ENCODE measurements around the gene FBXW4. TPM values are rescaled to one million over a fixed set of nuclear protein-coding genes. Genes with fewer than 3 reads are reported as not detected.

FBXW4 gene
- total and polyA plus RNA-seq, 2 of the 8 experiments (the other 6 are each of a cell fraction or from before 2014, with no cell fraction given): 29.0 to 32.8 TPM

GRCh38 chr10:101618871-101619270, 76.1 kb downstream of the FBXW4 start:
- no peaks in the 10 kb centered on the region for H3K79me1 ChIP-seq (ENCODE audit: low read depth, low read length)
- ChIA-PET POLR2A (ENCODE audit: partially characterized antibody) (interaction anchor here (2.0 kb wide), 1 partner anchor 25 kb away, joined by 7 read pairs; no protein-coding TSS in a partner anchor), CTCF (ENCODE audit: partially characterized antibody) (interaction anchor here (1.3 to 10.9 kb wide), 6 partner anchors 10 to 131 kb away, joined by 3 to 131 read pairs (median 5); no protein-coding TSS in a partner anchor)
- FAIRE-seq: no peak
- WGBS, 2 experiments (ENCODE audit: extremely low coverage in 1 of 2, insufficient coverage in 1 of 2, insufficient read length in 1 of 2, insufficient replicate concordance in 2 of 2, low coverage in 1 of 2, low lambda C conversion rate in 2 of 2, missing lambda C conversion rate in 1 of 2): 90% methylated on average over 2 of the region's 2 CpGs; no CpG with 5 or more reads in 1 of the 2 experiments
- no peak overlapping the region for H4K91ac ChIP-seq (replicated peaks; ENCODE audit: insufficient read length, low read length)
- H3K23ac ChIP-seq (ENCODE audit: insufficient read length): no peak overlapping the region
- no peak overlapping the region for H3K18ac ChIP-seq (ENCODE audit: extremely low read depth, low read length)
- no peak overlapping the region for H2BK12ac ChIP-seq (ENCODE audit: low read depth, low read length)
- H3K4me2 ChIP-seq (ENCODE audit: insufficient read depth in 1 of 2, low read depth in 2 of 2, low read length in 2 of 2): no peak overlapping the region
- H3K23me2 ChIP-seq (ENCODE audit: low read depth, low read length): no peaks in the 10 kb centered on the region
- H3K27me3 ChIP-seq (replicated peaks in 1 of 4; ENCODE audit: control insufficient read depth in 3 of 4, extremely low read depth in 1 of 4, insufficient read depth in 3 of 4, low read length in 3 of 4): no peaks in the 10 kb centered on the region
- H3K27ac ChIP-seq (ENCODE audit: low read depth, low read length): no peak overlapping the region
- no peak overlapping the region for H2BK120ac ChIP-seq (replicated peaks; ENCODE audit: low read depth, low read length)
- H2BK5ac ChIP-seq (ENCODE audit: low read depth, low read length): no peak overlapping the region
- H2AFZ ChIP-seq (ENCODE audit: low read length): no peak overlapping the region
- H2BK15ac ChIP-seq (ENCODE audit: low read length): no peak overlapping the region
- H3K14ac ChIP-seq (ENCODE audit: insufficient read length): no peak overlapping the region
- H3K4ac ChIP-seq (replicated peaks; ENCODE audit: insufficient read length, low read depth, low read length): no peak overlapping the region
- no peak overlapping the region for H3K56ac ChIP-seq (replicated peaks; ENCODE audit: insufficient read length, low read depth, low read length)
- H2BK20ac ChIP-seq (ENCODE audit: low read length): no peak overlapping the region
- H4K20me1 ChIP-seq (replicated peaks in 1 of 2; ENCODE audit: control insufficient read depth in 1 of 2, insufficient read depth in 2 of 2, low read length in 2 of 2): peaks cover 0 to 1% of the 10 kb centered on the region in 2 experiments
- peaks cover 0 to 9% (median 1%) of the 10 kb centered on the region in 4 experiments; a peak in 2 of 8 replicates for H3K36me3 ChIP-seq (ENCODE audit: control insufficient read depth in 2 of 4, insufficient read depth in 4 of 4, low read length in 3 of 4)
- H2AK5ac ChIP-seq (ENCODE audit: low read depth, low read length): no peak overlapping the region
- TF ChIP-seq CTCF (IDR thresholded peaks at IDR 0.05; ENCODE audit: control extremely low read depth in 1 of 3, insufficient read depth in 1 of 3, low read depth in 1 of 3, low read length in 3 of 3) (no peak), RFX5 (IDR thresholded peaks at IDR 0.05; ENCODE audit: borderline replicate concordance, low read depth, low read length) (no peak), CHD2 (IDR thresholded peaks at IDR 0.05; ENCODE audit: low read length) (no peak), ATF2 (IDR thresholded peaks at IDR 0.05; ENCODE audit: low read length) (no peak), SAP30 (IDR thresholded peaks at IDR 0.05; ENCODE audit: insufficient read depth, insufficient replicate concordance, low read length) (no peak), CTBP2 (IDR thresholded peaks at IDR 0.05; ENCODE audit: borderline replicate concordance, insufficient read depth, insufficient read length, low read length) (no peak)
- peaks cover 5 to 14% (median 12%) of the 10 kb centered on the region in 4 experiments for H3K4me1 ChIP-seq (replicated peaks in 1 of 4; ENCODE audit: control insufficient read depth in 3 of 4, insufficient read depth in 4 of 4, low read length in 3 of 4)
- H3K79me2 ChIP-seq (ENCODE audit: control insufficient read depth in 1 of 2, insufficient read depth in 2 of 2, low read length in 2 of 2): no peaks in the 10 kb centered on the region
- H3K9ac ChIP-seq (replicated peaks in 1 of 4; ENCODE audit: extremely low read depth in 1 of 4, low read depth in 3 of 4, low read length in 3 of 4): no peak overlapping the region
- no peak overlapping the region for H4K5ac ChIP-seq (ENCODE audit: insufficient read length, low read depth, low read length)
- no peak overlapping the region for H3K4me3 ChIP-seq (ENCODE audit: extremely low read depth in 1 of 4, insufficient read depth in 2 of 4, low read depth in 3 of 4, low read length in 4 of 4)
- no peak overlapping the region for H4K8ac ChIP-seq (ENCODE audit: extremely low read depth, insufficient read depth, low read length)
- no peaks in the 10 kb centered on the region for H3K9me3 ChIP-seq (ENCODE audit: insufficient read depth in 2 of 2, low read depth in 1 of 2, low read length in 1 of 2)
- no peak for DNase-seq (ENCODE audit: low read depth in 1 of 2, low spot score in 2 of 2)

All from H1 (cell line).